H1 (cell line): Measurements from ENCODE around the gene SGMS1.

Experiments used
- CEBPB ChIP-seq: IDR thresholded peaks from 2 replicates; pipeline ENCODE4 v1.6.1; 2012; ENCODE audit warnings: low read depth, low read length
- CREB1 ChIP-seq: IDR thresholded peaks from 2 replicates; pipeline ENCODE4 v1.6.1; 2012; ENCODE audit warnings: inconsistent platforms
- POLR2A ChIP-seq, 2 experiments: IDR thresholded peaks; 1 replicate in 1 of 2; 2 replicates in 1 of 2; pipeline ENCODE4 v1.6.1; 2011; ENCODE audit warnings: low read depth in 2 of 2, low read length in 2 of 2, mild to moderate bottlenecking in 2 of 2; ENCODE audit errors: control extremely low read depth in 1 of 2
- POLR2AphosphoS5 ChIP-seq: IDR thresholded peaks from 2 replicates; pipeline ENCODE4 v1.6.1; 2011; ENCODE audit warnings: low read depth, low read length
- RAD21 ChIP-seq, 2 experiments: IDR thresholded peaks in 1 of 2; conservative IDR thresholded peaks in 1 of 2; 2 replicates each; pipeline ENCODE4 v1.6.1; 2011; ENCODE audit warnings: low read depth in 2 of 2, low read length in 2 of 2, improper control_type of control experiment in 1 of 2, inconsistent platforms in 1 of 2, mild to moderate bottlenecking in 1 of 2, moderate library complexity in 1 of 2
- RBBP5 ChIP-seq: IDR thresholded peaks from 2 replicates; pipeline ENCODE4 v1.7.1; 2012; ENCODE audit warnings: low read depth, mild to moderate bottlenecking, inconsistent platforms, low read length, moderate library complexity, borderline replicate concordance

DNA sequence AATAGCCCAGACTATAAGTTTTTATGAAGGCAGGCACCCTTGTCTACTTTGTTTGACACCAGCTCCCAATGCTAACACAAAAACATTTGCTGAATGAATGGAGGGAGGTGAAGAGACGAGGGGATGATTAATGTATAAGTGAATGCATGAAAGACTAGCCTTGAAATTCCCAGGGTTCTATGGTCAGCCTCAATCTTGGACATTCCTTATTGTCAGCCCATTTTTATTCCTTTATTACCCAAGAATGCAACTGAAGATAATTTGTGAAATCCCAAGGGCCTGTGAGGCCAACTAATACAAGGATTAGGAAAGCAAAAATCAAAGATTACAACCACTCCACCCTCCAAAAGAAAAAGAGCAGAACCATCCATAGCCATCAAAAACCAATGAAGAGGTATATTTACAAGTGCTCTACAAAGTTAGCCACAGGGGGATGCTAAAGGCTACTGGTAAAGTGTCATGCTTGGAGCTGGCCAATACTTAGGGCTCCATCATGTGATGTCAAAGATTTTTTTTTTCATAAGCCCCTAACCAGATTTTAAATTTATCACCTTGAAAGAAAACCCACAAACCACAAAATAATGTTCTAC is 332.4 kb downstream of the SGMS1 start:
- TF ChIP-seq CREB1 = no peak
- no peak for TF ChIP-seq CEBPB
- no peak for TF ChIP-seq POLR2AphosphoS5
- TF ChIP-seq RBBP5 = no peak
- no peak for TF ChIP-seq POLR2A (IDR thresholded peaks at IDR 0.05; ENCODE audit: control extremely low read depth in 1 of 2, low read depth in 2 of 2, low read length in 2 of 2)
- peak; percentile 72 to 77 for TF ChIP-seq RAD21 (IDR thresholded peaks at IDR 0.05 in 1 of 2, conservative IDR thresholded peaks at IDR 0.05 in 1 of 2; ENCODE audit: low read depth in 2 of 2, low read length in 2 of 2)
